ENCODE measurements around the gene TCL1A. TPM values are rescaled to one million over a fixed set of nuclear protein-coding genes. Genes with fewer than 3 reads are reported as not detected.

Gene TCL1A
- total and polyA plus RNA-seq, 7 donors: 1.2 to 99.5 TPM; not detected in 5

- TF ChIP-seq CTCF (IDR thresholded peaks at IDR 0.05) (no peak), POLR2A (IDR thresholded peaks at IDR 0.05) (no peak), POLR2AphosphoS5 (IDR thresholded peaks at IDR 0.05) (no peak), EP300 (IDR thresholded peaks at IDR 0.05) (no peak)
- DNase-seq: no peak
- peaks cover 0 to 5% (median 0%) of the 10 kb centered on the region in 3 donors for H3K27me3 ChIP-seq
- H3K4me3 ChIP-seq: no peak overlapping the region
- WGBS, 2 donors: 59 to 79% methylated on average over 4 of the region's 4 CpGs
- H3K4me1 ChIP-seq: no peaks in the 10 kb centered on the region
- intact Hi-C loops (cut with DNase I): no loop called here
- no peaks in the 10 kb centered on the region for H3K9me3 ChIP-seq
- H3K27ac ChIP-seq: no peak overlapping the region
- H3K36me3 ChIP-seq: no peaks in the 10 kb centered on the region
These were observed 34.6 kb downstream of the TCL1A start for GRCh38 chr14:95679148-95679815.

- Histone ChIP-seq H3K36me3 (no peaks in the 10 kb centered on the region), H3K4me1 (no peaks in the 10 kb centered on the region), H3K27ac (no peak overlapping the region), H3K9me3 (no peaks in the 10 kb centered on the region), H3K27me3 (peaks cover 0 to 18% (median 0%) of the 10 kb centered on the region in 3 donors), H3K4me3 (no peak overlapping the region)
- intact Hi-C loops (cut with DNase I): no loop called here
- TF ChIP-seq CTCF (IDR thresholded peaks at IDR 0.05): no peak
- no peak for TF ChIP-seq POLR2A (IDR thresholded peaks at IDR 0.05)
- no peak for TF ChIP-seq EP300 (IDR thresholded peaks at IDR 0.05)
- no peak for TF ChIP-seq POLR2AphosphoS5 (IDR thresholded peaks at IDR 0.05)
- 69 to 75% methylated on average over 4 of the region's 4 CpGs for WGBS, 2 donors
- no peak for DNase-seq
These were observed 36.6 kb downstream of the TCL1A start for GRCh38 chr14:95677179-95677835.

GRCh38 chr14:95675486-95675885, 38.4 kb downstream of the TCL1A start:
- no peak overlapping the region for H3K27ac ChIP-seq
- H3K36me3 ChIP-seq: no peaks in the 10 kb centered on the region
- 60 to 72% methylated on average over 4 of the region's 4 CpGs for WGBS, 2 donors
- no peak overlapping the region for H3K4me3 ChIP-seq
- peaks cover 0 to 18% (median 0%) of the 10 kb centered on the region in 3 donors for H3K27me3 ChIP-seq
- H3K9me3 ChIP-seq: no peaks in the 10 kb centered on the region
- TF ChIP-seq EP300 (IDR thresholded peaks at IDR 0.05): no peak
- TF ChIP-seq CTCF (IDR thresholded peaks at IDR 0.05): no peak
- no peak for TF ChIP-seq POLR2A (IDR thresholded peaks at IDR 0.05)
- TF ChIP-seq POLR2AphosphoS5 (IDR thresholded peaks at IDR 0.05): no peak
- no peaks in the 10 kb centered on the region for H3K4me1 ChIP-seq
- DNase-seq: no peak
- intact Hi-C loops (cut with DNase I): no loop called here

- H3K4me1 ChIP-seq: no peaks in the 10 kb centered on the region
- TF ChIP-seq EP300 (IDR thresholded peaks at IDR 0.05) (no peak), POLR2AphosphoS5 (IDR thresholded peaks at IDR 0.05) (no peak), CTCF (IDR thresholded peaks at IDR 0.05) (no peak), POLR2A (IDR thresholded peaks at IDR 0.05) (no peak)
- DNase-seq: no peak
- intact Hi-C loops (cut with DNase I): no loop called here
- 35 to 72% methylated on average over 4 of the region's 4 CpGs for WGBS, 2 donors
- no peak overlapping the region for H3K4me3 ChIP-seq
- no peak overlapping the region for H3K27ac ChIP-seq
- H3K27me3 ChIP-seq: peaks cover 0 to 18% (median 0%) of the 10 kb centered on the region in 3 donors
- H3K9me3 ChIP-seq: no peaks in the 10 kb centered on the region
- no peaks in the 10 kb centered on the region for H3K36me3 ChIP-seq
These were observed 39.3 kb downstream of the TCL1A start for GRCh38 chr14:95674613-95675012.

Data from sigmoid colon (tissue), 7 donors.